ENCODE data around the gene RANBP9.

- TF ChIP-seq MAX (IDR thresholded peaks at IDR 0.05; ENCODE audit: low read depth, low read length) (no peak), POLR2A (IDR thresholded peaks at IDR 0.05; ENCODE audit: extremely low read depth, insufficient read length) (no peak), CTCF (IDR thresholded peaks at IDR 0.05; ENCODE audit: low read depth, low read length) (no peak), MYC (IDR thresholded peaks at IDR 0.05; ENCODE audit: low read depth, low read length) (no peak)
These were observed 57.1 kb downstream of the RANBP9 start for GRCh38 chr6:13654496-13654895.
